Progenitor cell of endocrine pancreas (in vitro differentiated cells): ENCODE measurements around the gene SLC4A9. TPM values are rescaled to one million over a fixed set of nuclear protein-coding genes. Genes with fewer than 3 reads are reported as not detected.

Experiments used
- DNase-seq: peaks from one replicate; pipeline ENCODE4 v3.0.0; 2021; ENCODE audit warnings: low spot score; ENCODE audit not compliant: unreplicated experiment
- H3K27ac Mint-ChIP-seq: 2 replicates; pipeline ENCODE4 v1.8.0; 2021; ENCODE audit warnings: mild to moderate bottlenecking, moderate library complexity, mixed read lengths
- H3K27me3 Mint-ChIP-seq: 2 replicates; pipeline ENCODE4 v1.8.0; 2021; ENCODE audit warnings: mixed read lengths
- H3K36me3 Mint-ChIP-seq: 2 replicates; pipeline ENCODE4 v1.8.0; 2022; ENCODE audit warnings: mixed read lengths; ENCODE audit not compliant: insufficient read depth
- H3K4me1 Mint-ChIP-seq: 2 replicates; pipeline ENCODE4 v1.8.0; 2021; ENCODE audit warnings: low read depth, mixed read lengths
- H3K4me3 Mint-ChIP-seq: 2 replicates; pipeline ENCODE4 v1.8.0; 2021; ENCODE audit warnings: low read depth, mild to moderate bottlenecking, moderate library complexity, mixed read lengths
- H3K9me3 Mint-ChIP-seq: 2 replicates; pipeline ENCODE4 v1.8.0; 2021; ENCODE audit warnings: low read depth, mixed read lengths
- total RNA-seq: library from RNA; stranded (reverse); gene quantifications from 2 replicates; pipeline ENCODE4 v1.2.1, GENCODE V29; 2021
- TF ChIP-seq, protein P1 (sequence below): fragments of 200-600 bp; sonication (generic); IDR thresholded peaks from one replicate; pipeline ENCODE4 v1.5.0; 2021; ENCODE audit warnings: antibody characterized with exemption, mild to moderate bottlenecking; ENCODE audit not compliant: unreplicated experiment

SLC4A9 gene
- total RNA-seq, 1 donor from 2014 or later, result 0.31 TPM

DNA sequence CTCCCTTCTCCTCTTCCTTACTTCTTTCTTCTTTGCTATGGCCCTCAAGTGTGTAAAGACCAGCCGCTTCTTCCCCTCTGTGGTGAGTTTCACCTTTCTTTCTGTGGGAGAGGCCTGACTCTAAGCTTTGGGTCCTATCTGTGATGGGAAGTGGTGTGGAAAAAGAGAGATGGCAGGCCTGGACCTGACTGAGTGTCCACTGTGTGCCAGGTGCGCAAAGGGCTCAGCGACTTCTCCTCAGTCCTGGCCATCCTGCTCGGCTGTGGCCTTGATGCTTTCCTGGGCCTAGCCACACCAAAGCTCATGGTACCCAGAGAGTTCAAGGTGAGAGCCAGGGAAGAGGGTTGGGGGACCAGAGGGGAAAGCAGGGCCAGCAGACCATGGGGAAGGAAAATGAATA lies 5.9 kb downstream of the SLC4A9 start:
- H3K4me3 Mint-ChIP-seq, result no peak overlapping the region
- no peak overlapping the region for H3K27ac Mint-ChIP-seq
- no peak for DNase-seq
- H3K4me1 Mint-ChIP-seq, result peaks cover 4% of the 10 kb centered on the region
- no peaks in the 10 kb centered on the region for H3K9me3 Mint-ChIP-seq
- TF ChIP-seq, protein P1, sequence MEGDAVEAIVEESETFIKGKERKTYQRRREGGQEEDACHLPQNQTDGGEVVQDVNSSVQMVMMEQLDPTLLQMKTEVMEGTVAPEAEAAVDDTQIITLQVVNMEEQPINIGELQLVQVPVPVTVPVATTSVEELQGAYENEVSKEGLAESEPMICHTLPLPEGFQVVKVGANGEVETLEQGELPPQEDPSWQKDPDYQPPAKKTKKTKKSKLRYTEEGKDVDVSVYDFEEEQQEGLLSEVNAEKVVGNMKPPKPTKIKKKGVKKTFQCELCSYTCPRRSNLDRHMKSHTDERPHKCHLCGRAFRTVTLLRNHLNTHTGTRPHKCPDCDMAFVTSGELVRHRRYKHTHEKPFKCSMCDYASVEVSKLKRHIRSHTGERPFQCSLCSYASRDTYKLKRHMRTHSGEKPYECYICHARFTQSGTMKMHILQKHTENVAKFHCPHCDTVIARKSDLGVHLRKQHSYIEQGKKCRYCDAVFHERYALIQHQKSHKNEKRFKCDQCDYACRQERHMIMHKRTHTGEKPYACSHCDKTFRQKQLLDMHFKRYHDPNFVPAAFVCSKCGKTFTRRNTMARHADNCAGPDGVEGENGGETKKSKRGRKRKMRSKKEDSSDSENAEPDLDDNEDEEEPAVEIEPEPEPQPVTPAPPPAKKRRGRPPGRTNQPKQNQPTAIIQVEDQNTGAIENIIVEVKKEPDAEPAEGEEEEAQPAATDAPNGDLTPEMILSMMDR, result no peak
- H3K27me3 Mint-ChIP-seq, result no peaks in the 10 kb centered on the region
- H3K36me3 Mint-ChIP-seq, result no peaks in the 10 kb centered on the region

DNA sequence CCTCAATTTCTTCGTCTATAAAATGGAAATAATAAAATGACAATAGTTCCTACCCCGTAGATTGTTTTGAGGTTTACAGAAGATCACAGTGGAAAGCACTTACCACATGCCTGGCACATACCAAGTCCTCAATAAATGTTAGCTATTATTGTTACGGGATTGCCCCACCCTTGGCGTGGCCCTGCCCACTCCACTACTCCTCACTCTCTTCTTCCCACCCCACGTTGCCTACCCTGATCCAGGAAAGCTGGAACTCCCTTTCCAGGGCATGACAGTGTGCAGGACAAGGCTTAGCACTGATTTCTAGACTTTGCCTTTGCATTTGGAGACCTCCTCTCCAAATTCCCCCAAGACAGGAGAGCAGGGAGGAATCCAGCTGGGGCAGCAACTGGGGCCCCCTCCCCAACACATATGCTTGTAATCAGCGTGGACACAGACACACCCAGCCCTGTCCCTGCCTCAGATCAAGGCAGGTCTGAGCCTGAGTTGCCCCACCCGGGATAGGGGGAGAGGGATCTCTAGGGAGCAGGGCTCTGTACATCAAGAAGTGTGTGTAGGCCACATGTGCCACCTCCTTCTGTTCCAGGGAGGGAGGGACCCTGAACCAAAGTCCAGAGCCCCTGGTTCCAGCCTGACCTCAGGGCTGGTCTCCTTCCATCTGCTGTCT lies 6.7 kb downstream of the SLC4A9 start:
- Mint-ChIP-seq H3K4me1 (peaks cover 4% of the 10 kb centered on the region), H3K36me3 (no peaks in the 10 kb centered on the region), H3K4me3 (no peak overlapping the region), H3K27ac (no peak overlapping the region), H3K9me3 (no peaks in the 10 kb centered on the region), H3K27me3 (no peaks in the 10 kb centered on the region)
- TF ChIP-seq, protein P1, result no peak
- no peak for DNase-seq

DNA sequence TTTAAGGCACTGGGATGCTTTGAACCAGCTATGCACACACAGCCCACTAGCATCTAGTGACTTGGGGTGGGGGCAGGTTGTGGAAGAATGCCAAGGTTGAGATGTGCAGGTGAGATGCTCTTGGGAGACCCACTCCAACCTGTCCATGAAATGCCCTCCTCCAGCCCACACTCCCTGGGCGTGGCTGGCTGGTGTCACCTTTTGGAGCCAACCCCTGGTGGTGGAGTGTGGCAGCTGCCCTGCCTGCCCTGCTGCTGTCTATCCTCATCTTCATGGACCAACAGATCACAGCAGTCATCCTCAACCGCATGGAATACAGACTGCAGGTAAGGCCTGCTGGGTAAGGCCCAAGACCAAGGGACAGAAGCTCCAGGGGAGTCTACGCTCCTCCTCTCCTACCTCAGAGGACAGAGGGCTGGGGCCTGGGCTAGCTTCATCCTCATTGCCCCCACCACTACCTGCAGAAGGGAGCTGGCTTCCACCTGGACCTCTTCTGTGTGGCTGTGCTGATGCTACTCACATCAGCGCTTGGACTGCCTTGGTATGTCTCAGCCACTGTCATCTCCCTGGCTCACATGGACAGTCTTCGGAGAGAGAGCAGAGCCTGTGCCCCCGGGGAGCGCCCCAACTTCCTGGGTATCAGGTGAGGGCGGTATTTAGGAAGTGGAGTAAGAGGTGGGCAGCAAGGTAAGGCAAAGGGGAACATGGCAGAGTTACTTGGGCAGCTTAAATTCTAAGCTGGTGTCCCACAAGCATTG lies 7.4 kb downstream of the SLC4A9 start:
- peaks cover 4% of the 10 kb centered on the region for H3K4me1 Mint-ChIP-seq
- TF ChIP-seq, protein P1, result no peak
- H3K36me3 Mint-ChIP-seq, result no peaks in the 10 kb centered on the region
- no peaks in the 10 kb centered on the region for H3K27me3 Mint-ChIP-seq
- H3K4me3 Mint-ChIP-seq, result no peak overlapping the region
- DNase-seq, result no peak
- H3K9me3 Mint-ChIP-seq, result no peaks in the 10 kb centered on the region
- H3K27ac Mint-ChIP-seq, result no peak overlapping the region

DNA sequence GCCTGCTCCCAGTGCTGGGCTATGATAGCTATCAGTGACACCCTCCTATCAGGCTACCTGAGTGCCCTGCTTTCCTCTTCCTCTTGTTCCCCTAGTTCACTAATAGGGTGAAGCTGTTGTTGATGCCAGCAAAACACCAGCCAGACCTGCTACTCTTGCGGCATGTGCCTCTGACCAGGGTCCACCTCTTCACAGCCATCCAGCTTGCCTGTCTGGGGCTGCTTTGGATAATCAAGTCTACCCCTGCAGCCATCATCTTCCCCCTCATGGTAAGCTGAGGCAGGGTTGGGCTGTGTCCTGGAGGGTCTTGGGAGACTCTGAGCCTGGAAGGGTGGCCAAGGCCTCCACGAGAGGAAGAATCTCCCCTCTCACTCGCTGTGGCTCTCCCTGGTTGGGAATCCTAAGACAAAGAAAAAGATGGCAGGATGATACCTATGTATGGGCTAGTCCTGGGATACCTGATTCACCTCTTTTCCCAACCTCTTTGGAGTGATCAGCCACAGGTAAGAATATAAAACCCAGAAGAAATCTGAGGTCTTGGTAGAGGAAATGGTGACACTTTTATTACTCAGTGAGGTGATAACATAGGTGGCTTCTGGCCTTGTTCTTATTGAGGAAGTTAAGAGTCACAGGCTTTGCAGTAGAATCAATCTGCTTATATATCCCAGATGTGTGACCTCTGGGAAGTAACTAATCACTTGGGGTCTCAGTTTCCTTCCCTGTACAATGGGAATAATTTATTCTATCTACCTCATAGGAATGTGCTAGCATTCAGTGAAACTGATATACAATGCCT lies 11.6 kb downstream of the SLC4A9 start:
- H3K4me1 Mint-ChIP-seq, result peaks cover 6% of the 10 kb centered on the region
- H3K36me3 Mint-ChIP-seq, result no peaks in the 10 kb centered on the region
- H3K27ac Mint-ChIP-seq, result no peak overlapping the region
- TF ChIP-seq, protein P1, result no peak
- H3K9me3 Mint-ChIP-seq, result no peaks in the 10 kb centered on the region
- H3K27me3 Mint-ChIP-seq, result no peaks in the 10 kb centered on the region
- DNase-seq, result no peak
- no peak overlapping the region for H3K4me3 Mint-ChIP-seq

DNA sequence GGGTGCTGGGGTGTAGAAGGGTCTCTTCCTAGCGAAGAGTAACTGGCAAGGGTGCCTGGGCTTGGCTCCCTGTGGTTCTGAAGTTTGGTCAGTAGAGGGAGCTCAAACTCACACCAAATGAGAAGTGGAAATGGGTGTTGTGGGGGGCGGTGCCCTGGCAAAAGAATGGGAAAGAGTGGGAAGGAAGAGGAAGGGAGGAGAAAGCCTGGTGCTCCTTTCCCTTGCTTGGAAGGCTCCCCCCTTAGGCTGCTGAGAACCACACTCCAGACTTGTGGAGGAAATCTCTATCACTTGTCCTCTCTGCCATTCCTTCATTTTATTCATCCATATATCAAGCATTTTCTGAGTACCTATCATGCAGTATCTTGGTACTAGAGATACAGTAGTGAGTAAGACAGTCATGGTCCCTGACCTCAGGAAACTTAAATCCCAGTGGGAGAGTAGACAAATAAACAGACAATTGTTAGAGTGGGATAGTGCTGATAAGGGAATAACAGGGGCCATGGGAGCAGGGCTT lies 13.0 kb downstream of the SLC4A9 start:
- H3K4me1 Mint-ChIP-seq, result peaks cover 6% of the 10 kb centered on the region
- H3K27ac Mint-ChIP-seq, result no peak overlapping the region
- H3K9me3 Mint-ChIP-seq, result no peaks in the 10 kb centered on the region
- no peak overlapping the region for H3K4me3 Mint-ChIP-seq
- no peaks in the 10 kb centered on the region for H3K27me3 Mint-ChIP-seq
- TF ChIP-seq, protein P1, result peak; percentile 73
- peak; percentile 48 for DNase-seq
- no peaks in the 10 kb centered on the region for H3K36me3 Mint-ChIP-seq
